Lower leg skin (tissue), 4 donors: ENCODE results near the gene RAMAC. TPM values are rescaled to one million over a fixed set of nuclear protein-coding genes. Genes with fewer than 3 reads are reported as not detected.

ENCODE experiments used
- DNase-seq, 2 donors: peaks; one replicate each; pipeline ENCODE4 v3.0.0-alpha.2; 2019; ENCODE audit warnings: low spot score in 2 of 2
- H3K4me3 ChIP-seq: fragments of 200-600 bp; sonication (generic); 2 replicates; pipeline ENCODE4 v1.5.1; 2017; ENCODE audit warnings: mild to moderate bottlenecking, low read depth; ENCODE audit not compliant: poor library complexity, severe bottlenecking
- CTCF ChIP-seq, 3 donors: fragments of 450-650 bp; IDR thresholded peaks; one replicate each; pipeline ENCODE4 v1.5.1; 2016; ENCODE audit warnings: antibody characterized with exemption in 3 of 3, mild to moderate bottlenecking in 3 of 3, moderate library complexity in 2 of 3
- POLR2A ChIP-seq, 2 donors: fragments of 450-650 bp; IDR thresholded peaks; one replicate each; pipeline ENCODE4 v1.6.1; 2016 to 2017; ENCODE audit warnings: antibody characterized with exemption in 2 of 2, mild to moderate bottlenecking in 1 of 2, moderate library complexity in 1 of 2
- WGBS, 2 donors: methylation state at CpG; one replicate each; pipeline ENCODE4 v1.1.5; 2018; 5-methylcytosine and 5-hydroxymethylcytosine counted together
- intact Hi-C: fragments of 100-400 bp; cut with DNase I; formaldehyde crosslinking; loops from one replicate; pipeline ENCODE4 v1.15.0; 2023; ENCODE audit warnings: low total_unique reads
- total RNA-seq, 4 donors: library from RNA; depleted of rRNA; stranded (reverse); fragments of >200 nt; gene quantifications; one replicate each; pipeline ENCODE4 v1.1.0, GENCODE V29; 2016

The RAMAC gene
- total RNA-seq, 4 donors from 2014 or later, result 26.5 to 32.1 (median 29.5) TPM

- 63 to 68% methylated on average over 3 of the region's 3 CpGs for WGBS, 2 donors
- H3K4me3 ChIP-seq, result no peak overlapping the region
- intact Hi-C loops, result no loop called here
- TF ChIP-seq CTCF (IDR thresholded peaks at IDR 0.05) (no peak), POLR2A (IDR thresholded peaks at IDR 0.05) (no peak)
- no peak for DNase-seq
Measured at GRCh38 chr15:82970078-82970686, 15.8 kb upstream of the RAMAC start.

- no peak overlapping the region for H3K4me3 ChIP-seq
- no peak for TF ChIP-seq CTCF (IDR thresholded peaks at IDR 0.05)
- no peak for TF ChIP-seq POLR2A (IDR thresholded peaks at IDR 0.05)
- no peak for DNase-seq
- intact Hi-C loops, result no loop called here
- WGBS, 2 donors, result 83% methylated on average over 1 of the region's 1 CpG
Measured at GRCh38 chr15:82970696-82971095, 15.3 kb upstream of the RAMAC start.

GRCh38 chr15:82971218-82971984 is 14.6 kb upstream of the RAMAC start:
- no peak for DNase-seq
- TF ChIP-seq CTCF (IDR thresholded peaks at IDR 0.05), result no peak
- TF ChIP-seq POLR2A (IDR thresholded peaks at IDR 0.05), result no peak
- intact Hi-C loops, result no loop called here
- no peak overlapping the region for H3K4me3 ChIP-seq
- WGBS, 2 donors, result 82 to 90% methylated on average over 2 of the region's 2 CpGs

- no peak overlapping the region for H3K4me3 ChIP-seq
- TF ChIP-seq POLR2A (IDR thresholded peaks at IDR 0.05) (no peak), CTCF (IDR thresholded peaks at IDR 0.05) (no peak)
- intact Hi-C loops, result no loop called here
- 90 to 97% methylated on average over 1 of the region's 1 CpG for WGBS, 2 donors
- no peak for DNase-seq
Measured at GRCh38 chr15:82972990-82973389, 13.0 kb upstream of the RAMAC start.

- DNase-seq, result no peak
- WGBS, 2 donors, result 75 to 96% methylated on average over 1 of the region's 1 CpG
- TF ChIP-seq POLR2A (IDR thresholded peaks at IDR 0.05), result no peak
- TF ChIP-seq CTCF (IDR thresholded peaks at IDR 0.05), result no peak
- H3K4me3 ChIP-seq, result no peak overlapping the region
- intact Hi-C loops, result no loop called here
Measured at GRCh38 chr15:82977076-82977475, 8.9 kb upstream of the RAMAC start.
